AG04450 (cell line): ENCODE measurements around the gene MLST8. TPM values are rescaled to one million over a fixed set of nuclear protein-coding genes. Genes with fewer than 3 reads are reported as not detected.

Source experiments
- CTCF ChIA-PET: fragments of 300-600, 350-600 bp; formaldehyde crosslinking; extraction: SDS; loops from one replicate; lab custom pipeline; 2022; ENCODE audit warnings: antibody characterized with exemption, inconsistent platforms; lab: Charles Lee
- POLR2A ChIA-PET: fragments of 350-600 bp; formaldehyde crosslinking; extraction: SDS; loops from one replicate; lab custom pipeline; 2021; ENCODE audit warnings: antibody characterized with exemption, inconsistent platforms; lab: Yijun Ruan, JAX
- DNase-seq: peaks from one replicate; pipeline ENCODE4 v3.0.0-alpha.2; 2011; ENCODE audit warnings: low read depth, low spot score
- H3K27ac ChIP-seq: one replicate; pipeline ENCODE4 v1.5.1; 2012; ENCODE audit warnings: low read depth, low read length, control low read depth
- H3K27me3 ChIP-seq: one replicate; pipeline ENCODE4 v1.6.0; 2012; ENCODE audit warnings: low read length; ENCODE audit not compliant: control insufficient read depth, insufficient read depth
- H3K4me3 ChIP-seq: 2 replicates; pipeline ENCODE4 v1.5.1; 2011; ENCODE audit warnings: mild to moderate bottlenecking, low read depth, low read length, control low read depth
- H3K9me3 ChIP-seq: 2 replicates; pipeline ENCODE4 v1.5.1; 2012; ENCODE audit warnings: low read length; ENCODE audit not compliant: control insufficient read depth, insufficient read depth
- polyA plus RNA-seq: library from polyadenylated mRNA; depleted of rRNA; stranded (reverse); fragments of >200 nt; gene quantifications from 2 replicates; pipeline ENCODE4 v1.2.3, GENCODE V29; 2011
- TF ChIP-seq, protein P1 (sequence below): IDR thresholded peaks from 2 replicates; pipeline ENCODE4 v1.5.1; 2011; ENCODE audit warnings: low read depth, low read length, control low read depth, inconsistent platforms

The MLST8 gene
- polyA plus RNA-seq, 1 experiment, result 41.1 TPM

GRCh38 chr16:2178321-2179106 is 26.7 kb upstream of the MLST8 start:
- Histone ChIP-seq H3K4me3 (no peak overlapping the region), H3K27me3 (no peaks in the 10 kb centered on the region), H3K9me3 (peaks cover 7% of the 10 kb centered on the region; the same call in 1 of the 2 replicates), H3K27ac (no peak overlapping the region)
- no peak for DNase-seq
- TF ChIP-seq, protein P1, sequence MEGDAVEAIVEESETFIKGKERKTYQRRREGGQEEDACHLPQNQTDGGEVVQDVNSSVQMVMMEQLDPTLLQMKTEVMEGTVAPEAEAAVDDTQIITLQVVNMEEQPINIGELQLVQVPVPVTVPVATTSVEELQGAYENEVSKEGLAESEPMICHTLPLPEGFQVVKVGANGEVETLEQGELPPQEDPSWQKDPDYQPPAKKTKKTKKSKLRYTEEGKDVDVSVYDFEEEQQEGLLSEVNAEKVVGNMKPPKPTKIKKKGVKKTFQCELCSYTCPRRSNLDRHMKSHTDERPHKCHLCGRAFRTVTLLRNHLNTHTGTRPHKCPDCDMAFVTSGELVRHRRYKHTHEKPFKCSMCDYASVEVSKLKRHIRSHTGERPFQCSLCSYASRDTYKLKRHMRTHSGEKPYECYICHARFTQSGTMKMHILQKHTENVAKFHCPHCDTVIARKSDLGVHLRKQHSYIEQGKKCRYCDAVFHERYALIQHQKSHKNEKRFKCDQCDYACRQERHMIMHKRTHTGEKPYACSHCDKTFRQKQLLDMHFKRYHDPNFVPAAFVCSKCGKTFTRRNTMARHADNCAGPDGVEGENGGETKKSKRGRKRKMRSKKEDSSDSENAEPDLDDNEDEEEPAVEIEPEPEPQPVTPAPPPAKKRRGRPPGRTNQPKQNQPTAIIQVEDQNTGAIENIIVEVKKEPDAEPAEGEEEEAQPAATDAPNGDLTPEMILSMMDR, result no peak
- ChIA-PET POLR2A (no interaction called here), CTCF (no interaction called here)

DNA sequence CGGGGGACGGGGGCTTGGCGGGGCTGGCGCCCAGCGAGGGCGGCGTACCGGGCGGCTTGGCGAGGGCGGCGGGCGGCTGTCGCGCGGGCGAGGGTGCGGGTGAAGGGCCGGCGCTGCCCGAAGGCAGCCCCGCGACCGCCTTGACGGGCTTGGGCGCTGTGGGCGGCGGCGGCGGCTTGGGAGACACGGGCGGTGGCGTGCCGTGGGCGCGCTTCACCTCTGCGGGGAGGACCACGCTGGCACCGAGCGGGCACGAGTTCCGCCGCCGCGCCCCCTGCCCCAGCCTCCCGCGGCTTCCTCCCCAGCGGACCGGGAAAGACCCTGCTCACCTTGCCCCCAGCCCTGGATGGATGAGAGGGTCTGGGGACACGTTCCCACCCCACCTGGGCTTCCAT is 26.1 kb upstream of the MLST8 start:
- ChIA-PET CTCF (no interaction called here), POLR2A (no interaction called here)
- Histone ChIP-seq H3K9me3 (peaks cover 7% of the 10 kb centered on the region; the same call in 1 of the 2 replicates), H3K27me3 (no peaks in the 10 kb centered on the region), H3K4me3 (no peak overlapping the region), H3K27ac (no peak overlapping the region)
- no peak for DNase-seq
- TF ChIP-seq, protein P1, result no peak

DNA sequence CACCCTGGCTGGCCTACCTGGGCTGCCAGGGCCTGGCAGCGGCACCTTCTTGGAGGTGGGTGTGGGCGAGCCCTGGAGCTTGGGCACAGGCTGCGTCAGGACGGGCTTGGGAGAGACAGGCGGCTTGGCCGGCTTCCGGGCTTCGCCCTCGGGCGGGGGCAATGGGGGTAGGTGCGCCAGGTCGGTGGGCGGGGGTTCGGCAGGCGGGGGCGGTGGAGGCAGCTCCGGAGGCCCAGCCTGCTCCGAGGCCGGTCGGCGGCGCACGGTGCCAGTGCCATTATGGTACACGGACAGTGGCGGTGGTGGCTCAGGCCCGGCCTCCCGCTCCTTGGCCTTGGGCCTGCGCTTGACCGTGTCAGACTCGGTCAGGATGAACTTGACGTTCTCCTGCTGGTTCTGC is 25.7 kb upstream of the MLST8 start:
- POLR2A ChIA-PET, result no interaction called here
- Histone ChIP-seq H3K4me3 (no peak overlapping the region), H3K27ac (no peak overlapping the region), H3K9me3 (peaks cover 7% of the 10 kb centered on the region; the same call in 1 of the 2 replicates), H3K27me3 (no peaks in the 10 kb centered on the region)
- DNase-seq, result no peak
- CTCF ChIA-PET, result no interaction called here
- TF ChIP-seq, protein P1, result no peak

DNA sequence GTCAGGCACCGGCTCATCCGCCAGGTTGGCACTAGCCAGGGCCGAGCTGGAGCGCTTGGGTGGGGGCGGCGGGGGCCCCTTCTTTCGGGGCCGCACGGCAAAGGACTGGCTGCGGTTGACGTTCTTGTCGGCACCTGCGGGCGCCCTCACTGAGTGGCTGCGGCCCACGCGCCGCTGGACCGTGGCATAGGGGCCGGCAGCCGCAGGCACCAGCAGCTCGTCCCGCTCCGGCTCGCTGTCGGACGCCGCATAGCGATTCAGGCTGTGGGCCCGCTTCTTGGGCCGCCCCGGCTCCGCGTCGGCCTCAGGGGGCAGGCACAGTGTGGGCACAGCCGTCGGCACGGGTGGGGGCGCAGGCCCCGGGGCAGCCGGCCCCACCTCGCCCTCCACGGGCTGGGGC is 24.8 kb upstream of the MLST8 start:
- no peak overlapping the region for H3K27ac ChIP-seq
- H3K9me3 ChIP-seq, result peaks cover 7% of the 10 kb centered on the region; the same call in 1 of the 2 replicates
- H3K4me3 ChIP-seq, result no peak overlapping the region
- CTCF ChIA-PET, result no interaction called here
- H3K27me3 ChIP-seq, result no peaks in the 10 kb centered on the region
- DNase-seq, result no peak
- POLR2A ChIA-PET, result interaction anchor here (0.6 kb wide), 1 partner anchor 281 kb away, joined by 3 read pairs; no protein-coding TSS in a partner anchor
- TF ChIP-seq, protein P1, result no peak
